HEK293 (cell line): Measurements from ENCODE around the gene ZFAND3.

Experiments
- CTCF ChIP-seq: fragments of 450-650 bp; formaldehyde crosslinking; IDR thresholded peaks from 2 replicates; pipeline ENCODE4 v1.5.1; 2016; ENCODE audit warnings: missing biosample characterization, missing genetic modification characterization
- ZBTB21 ChIP-seq: fragments of 450-650 bp; formaldehyde crosslinking; IDR thresholded peaks from 2 replicates; pipeline ENCODE4 v1.5.1; 2017; ENCODE audit warnings: missing biosample characterization, missing genetic modification characterization
- ZBTB44 ChIP-seq: fragments of 450-650 bp; IDR thresholded peaks from 2 replicates; pipeline ENCODE4 v1.5.1; 2018; ENCODE audit warnings: missing biosample characterization, mild to moderate bottlenecking, missing genetic modification characterization
- ZFHX2 ChIP-seq: fragments of 450-650 bp; formaldehyde crosslinking; conservative IDR thresholded peaks from 2 replicates; pipeline ENCODE4 v1.5.1; 2016; ENCODE audit warnings: missing biosample characterization, missing genetic modification characterization
- ZFP37 ChIP-seq: fragments of 450-650 bp; formaldehyde crosslinking; IDR thresholded peaks from 2 replicates; pipeline ENCODE4 v1.5.1; 2016; ENCODE audit warnings: missing biosample characterization, missing genetic modification characterization
- TF ChIP-seq, protein P1 (sequence below): fragments of 450-650 bp; formaldehyde crosslinking; IDR thresholded peaks from 2 replicates; pipeline ENCODE4 v1.5.1; 2016; ENCODE audit warnings: missing biosample characterization, missing genetic modification characterization
- TF ChIP-seq, protein P2 (sequence below): fragments of 450-650 bp; formaldehyde crosslinking; IDR thresholded peaks from 2 replicates; pipeline ENCODE4 v1.5.1; 2016; ENCODE audit warnings: missing biosample characterization, missing genetic modification characterization

GRCh38 chr6:37862992-37863391 is 43.5 kb downstream of the ZFAND3 start:
- no peak for TF ChIP-seq ZFHX2 (tag by site-specific recombination)
- TF ChIP-seq ZBTB21 = no peak
- TF ChIP-seq CTCF (tag by site-specific recombination) = no peak
- no peak for TF ChIP-seq ZFP37 (tag by site-specific recombination)
- TF ChIP-seq ZBTB44 (tag by site-specific recombination) = no peak
- TF ChIP-seq, protein P1, sequence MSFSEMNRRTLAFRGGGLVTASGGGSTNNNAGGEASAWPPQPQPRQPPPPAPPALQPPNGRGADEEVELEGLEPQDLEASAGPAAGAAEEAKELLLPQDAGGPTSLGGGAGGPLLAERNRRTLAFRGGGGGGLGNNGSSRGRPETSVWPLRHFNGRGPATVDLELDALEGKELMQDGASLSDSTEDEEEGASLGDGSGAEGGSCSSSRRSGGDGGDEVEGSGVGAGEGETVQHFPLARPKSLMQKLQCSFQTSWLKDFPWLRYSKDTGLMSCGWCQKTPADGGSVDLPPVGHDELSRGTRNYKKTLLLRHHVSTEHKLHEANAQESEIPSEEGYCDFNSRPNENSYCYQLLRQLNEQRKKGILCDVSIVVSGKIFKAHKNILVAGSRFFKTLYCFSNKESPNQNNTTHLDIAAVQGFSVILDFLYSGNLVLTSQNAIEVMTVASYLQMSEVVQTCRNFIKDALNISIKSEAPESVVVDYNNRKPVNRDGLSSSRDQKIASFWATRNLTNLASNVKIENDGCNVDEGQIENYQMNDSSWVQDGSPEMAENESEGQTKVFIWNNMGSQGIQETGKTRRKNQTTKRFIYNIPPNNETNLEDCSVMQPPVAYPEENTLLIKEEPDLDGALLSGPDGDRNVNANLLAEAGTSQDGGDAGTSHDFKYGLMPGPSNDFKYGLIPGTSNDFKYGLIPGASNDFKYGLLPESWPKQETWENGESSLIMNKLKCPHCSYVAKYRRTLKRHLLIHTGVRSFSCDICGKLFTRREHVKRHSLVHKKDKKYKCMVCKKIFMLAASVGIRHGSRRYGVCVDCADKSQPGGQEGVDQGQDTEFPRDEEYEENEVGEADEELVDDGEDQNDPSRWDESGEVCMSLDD (tag by site-specific recombination) = no peak
- TF ChIP-seq, protein P2, sequence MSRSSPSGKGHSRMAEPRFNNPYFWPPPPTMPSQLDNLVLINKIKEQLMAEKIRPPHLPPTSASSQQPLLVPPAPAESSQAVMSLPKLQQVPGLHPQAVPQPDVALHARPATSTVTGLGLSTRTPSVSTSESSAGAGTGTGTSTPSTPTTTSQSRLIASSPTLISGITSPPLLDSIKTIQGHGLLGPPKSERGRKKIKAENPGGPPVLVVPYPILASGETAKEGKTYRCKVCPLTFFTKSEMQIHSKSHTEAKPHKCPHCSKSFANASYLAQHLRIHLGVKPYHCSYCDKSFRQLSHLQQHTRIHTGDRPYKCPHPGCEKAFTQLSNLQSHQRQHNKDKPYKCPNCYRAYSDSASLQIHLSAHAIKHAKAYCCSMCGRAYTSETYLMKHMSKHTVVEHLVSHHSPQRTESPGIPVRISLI (tag by site-specific recombination) = no peak
